Esophagus squamous epithelium (tissue), 5 donors: ENCODE data around the gene CLEC10A. TPM values are rescaled to one million over a fixed set of nuclear protein-coding genes. Genes with fewer than 3 reads are reported as not detected.
A peak's percentile ranks its signal among the peaks of the same experiment; 100 is the strongest.

Experiments
- DNase-seq: peaks from one replicate; lab custom pipeline; 2025; lab: John Stamatoyannopoulos, UW
- H3K27ac ChIP-seq, 4 donors: fragments of 200-600 bp; sonication (generic); one replicate each; pipeline ENCODE4 v1.5.1; 2016 to 2019; ENCODE audit warnings: mild to moderate bottlenecking in 1 of 4
- H3K27me3 ChIP-seq, 4 donors: fragments of 200-600 bp; sonication (generic); 1 replicate in 3 of 4; 2 replicates in 1 of 4; pipeline versions ENCODE4 v1.5.1 to v1.6.0; 2017 to 2021; ENCODE audit warnings: antibody characterized with exemption in 1 of 4
- H3K36me3 ChIP-seq, 3 donors: fragments of 200-600 bp; sonication (generic); one replicate each; pipeline ENCODE4 v1.5.1; 2016 to 2019
- H3K4me1 ChIP-seq, 3 donors: fragments of 200-600 bp; sonication (generic); one replicate each; pipeline ENCODE4 v1.5.1; 2017 to 2019
- H3K4me3 ChIP-seq, 4 donors: fragments of 200-600 bp; sonication (generic); 1 replicate in 3 of 4; 2 replicates in 1 of 4; pipeline ENCODE4 v1.5.1; 2016 to 2019; ENCODE audit warnings: mild to moderate bottlenecking in 2 of 4, moderate library complexity in 1 of 4
- H3K9me3 ChIP-seq, 3 donors: fragments of 200-600 bp; sonication (generic); one replicate each; pipeline ENCODE4 v1.5.1; 2016 to 2019
- CTCF ChIP-seq, 6 experiments: fragments of 450-650 bp in 4 of 6; fragments of 200-600 bp in 2 of 6; sonication (generic) in 2 of 6; IDR thresholded peaks; one replicate each; pipeline ENCODE4 v1.5.1; 2016 to 2019; ENCODE audit warnings: antibody characterized with exemption in 6 of 6, mild to moderate bottlenecking in 4 of 6, moderate library complexity in 4 of 6
- POLR2A ChIP-seq, 4 donors: fragments of 450-650 bp; IDR thresholded peaks; one replicate each; pipeline ENCODE4 v1.6.1; 2017; ENCODE audit warnings: antibody characterized with exemption in 4 of 4, mild to moderate bottlenecking in 4 of 4, moderate library complexity in 3 of 4
- WGBS, 2 donors: methylation state at CpG; one replicate each; pipeline ENCODE4 v1.1.5; 2018; 5-methylcytosine and 5-hydroxymethylcytosine counted together
- intact Hi-C: fragments of 100-400 bp; cut with DNase I; formaldehyde crosslinking; loops from one replicate; pipeline ENCODE4 v1.15.0; 2022
- total RNA-seq, 4 donors: library from RNA; depleted of rRNA; stranded (reverse); fragments of >200 nt; gene quantifications; one replicate each; pipeline ENCODE4 v1.1.0, GENCODE V29; 2016
- donor health status: DM: yes; HTN: yes; CAD: no.

Gene CLEC10A
- total RNA-seq, 4 donors from 2014 or later: 0.40 to 10.6 (median 4.0) TPM

- Histone ChIP-seq H3K27me3 (peaks cover 0 to 40% (median 2%) of the 10 kb centered on the region in 4 donors), H3K9me3 (no peaks in the 10 kb centered on the region), H3K36me3 (no peaks in the 10 kb centered on the region), H3K4me1 (peaks cover 30 to 65% (median 34%) of the 10 kb centered on the region in 3 donors), H3K27ac (peak overlapping the region; percentile 80 to 95 (median 86)), H3K4me3 (peak overlapping the region; percentile 2 to 56 (median 40))
- TF ChIP-seq CTCF (IDR thresholded peaks at IDR 0.05) (peak; percentile 51 to 89 (median 78)), POLR2A (IDR thresholded peaks at IDR 0.05) (no peak)
- 15 to 32% methylated on average over 4 to 5 of the region's 5 CpGs for WGBS, 2 donors
- intact Hi-C loops: no loop called here
- no peak for DNase-seq
Observed at GRCh38 chr17:7045492-7046126, 34.4 kb downstream of the CLEC10A start.

- 2 to 5% methylated on average over 9 to 10 of the region's 58 CpGs for WGBS, 2 donors
- Histone ChIP-seq H3K27me3 (peaks cover 0 to 35% (median 2%) of the 10 kb centered on the region in 4 donors), H3K9me3 (no peaks in the 10 kb centered on the region), H3K27ac (peak within 1 kb of the TSS; percentile 49 to 95 (median 84)), H3K4me3 (peak within 1 kb of the TSS; percentile 26 to 70 (median 64)), H3K36me3 (no peaks in the 10 kb centered on the region), H3K4me1 (peaks cover 30 to 72% (median 34%) of the 10 kb centered on the region in 3 donors)
- TF ChIP-seq POLR2A (IDR thresholded peaks at IDR 0.05) (no peak), CTCF (IDR thresholded peaks at IDR 0.05) (no peak)
- no peak for DNase-seq
- intact Hi-C loops: no loop called here
Observed at GRCh38 chr17:7043497-7044198, 36.4 kb downstream of the CLEC10A start, which contains the start of gene SLC16A11. Gene SLC16A11, minus strand, starts transcription at chr17:7044092. Its CDS starts 579 bp downstream, at chr17:7043513.

- intact Hi-C loops: no loop called here
- 12% methylated on average over 11 of the region's 21 CpGs; no CpG with 5 or more reads in 1 of the 2 donors for WGBS, 2 donors
- TF ChIP-seq CTCF (IDR thresholded peaks at IDR 0.05) (no peak), POLR2A (IDR thresholded peaks at IDR 0.05) (no peak)
- H3K9me3 ChIP-seq: no peaks in the 10 kb centered on the region
- H3K27ac ChIP-seq: peak overlapping the region; percentile 49 to 89 (median 70)
- peak overlapping the region; percentile 26 to 70 (median 64) for H3K4me3 ChIP-seq
- DNase-seq: no peak
- peaks cover 30 to 77% (median 34%) of the 10 kb centered on the region in 3 donors for H3K4me1 ChIP-seq
- H3K27me3 ChIP-seq: peaks cover 0 to 34% (median 2%) of the 10 kb centered on the region in 4 donors
- H3K36me3 ChIP-seq: no peaks in the 10 kb centered on the region
Observed at GRCh38 chr17:7043182-7043496, 36.9 kb downstream of the CLEC10A start.

- no peak for TF ChIP-seq CTCF (IDR thresholded peaks at IDR 0.05)
- peak in 1 of 4 donors; percentile 16 for TF ChIP-seq POLR2A (IDR thresholded peaks at IDR 0.05)
- H3K27me3 ChIP-seq: peaks cover 0 to 30% (median 2%) of the 10 kb centered on the region in 4 donors
- H3K4me3 ChIP-seq: peak overlapping the region; percentile 26 to 70 (median 64)
- H3K9me3 ChIP-seq: no peaks in the 10 kb centered on the region
- 9 to 13% methylated on average over 17 to 25 of the region's 53 CpGs for WGBS, 2 donors
- peaks cover 30 to 77% (median 34%) of the 10 kb centered on the region in 3 donors for H3K4me1 ChIP-seq
- no peaks in the 10 kb centered on the region for H3K36me3 ChIP-seq
- DNase-seq: no peak
- intact Hi-C loops: no loop called here
- H3K27ac ChIP-seq: peak overlapping the region; percentile 49 to 89 (median 70)
Observed at GRCh38 chr17:7042501-7043181, 37.4 kb downstream of the CLEC10A start.
